ENCODE results near the gene SNF8.

- TF ChIP-seq POLR2A (IDR thresholded peaks at IDR 0.05) (no peak), CTCF (IDR thresholded peaks at IDR 0.05) (no peak), POLR2AphosphoS5 (IDR thresholded peaks at IDR 0.05) (no peak)
These were observed 44.5 kb upstream of the SNF8 start for GRCh38 chr17:48989100-48989499.

Measured in suprapubic skin (tissue), 4 donors.